ENCODE data around the gene PAX3. TPM values are rescaled to one million over a fixed set of nuclear protein-coding genes. Genes with fewer than 3 reads are reported as not detected.
A peak's percentile ranks its signal among the peaks of the same experiment; 100 is the strongest.

Gene PAX3
- total and polyA plus RNA-seq, 9 donors: not detected

DNA sequence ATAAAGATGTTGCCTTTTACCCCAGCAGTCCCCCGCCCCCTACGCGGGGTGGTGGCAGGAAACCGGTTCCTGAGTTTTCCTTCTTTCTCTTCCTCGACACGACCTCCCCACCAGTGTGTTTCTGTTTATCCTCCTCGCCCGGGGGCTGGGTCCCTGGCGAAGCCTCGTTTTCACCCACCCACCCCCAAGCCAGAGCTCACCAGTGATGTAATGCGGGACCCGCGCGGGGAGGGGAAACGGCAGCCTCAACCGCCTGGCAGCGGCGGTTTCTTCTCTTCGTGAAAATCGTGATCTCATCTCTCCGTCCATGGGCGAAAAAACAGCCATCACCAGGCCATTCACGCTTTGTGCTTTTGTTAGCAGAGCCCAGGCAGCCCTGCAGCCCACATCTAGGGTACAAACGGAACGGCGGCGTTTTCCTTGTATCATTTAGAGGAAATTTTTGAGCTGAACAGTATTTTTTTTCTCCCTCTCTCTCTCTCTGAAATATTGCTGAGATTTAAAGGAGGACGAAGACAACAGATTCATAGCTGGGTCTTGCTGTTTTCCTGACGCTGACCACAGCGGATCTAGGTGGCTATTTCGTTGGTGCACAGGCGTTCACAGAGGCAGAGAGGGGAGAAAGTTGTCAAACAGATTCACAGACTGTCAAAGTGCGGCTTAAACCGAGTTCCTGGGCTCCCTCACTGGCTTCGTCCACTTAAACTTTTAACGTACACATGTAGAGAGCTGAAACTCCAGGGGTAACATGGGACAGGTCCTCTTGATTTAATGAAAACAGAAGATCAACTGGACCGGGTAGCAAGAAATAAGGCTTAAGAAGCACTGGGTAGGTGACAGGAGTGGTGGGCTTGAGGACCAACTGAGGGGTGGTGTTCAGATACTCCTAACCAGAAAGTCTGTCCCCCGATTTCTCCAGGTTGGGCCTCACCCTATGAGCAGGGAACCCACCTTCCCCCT, 21.9 kb upstream of the PAX3 start:
- no peak for DNase-seq
- Histone ChIP-seq H3K27me3 (no peaks in the 10 kb centered on the region), H3K4me1 (ENCODE audit: insufficient read depth) (peaks cover 3% of the 10 kb centered on the region), H3K9me3 (no peaks in the 10 kb centered on the region), H3K27ac (peak overlapping the region in 1 of 2 donors; percentile 46), H3K36me3 (no peaks in the 10 kb centered on the region), H3K4me3 (peak overlapping the region; percentile 51)
- intact Hi-C loops (cut with DNase I): no loop called here
- 19 to 23% (median 21%) methylated on average over 38 of the region's 38 CpGs for WGBS, 3 donors
- TF ChIP-seq, protein P1, sequence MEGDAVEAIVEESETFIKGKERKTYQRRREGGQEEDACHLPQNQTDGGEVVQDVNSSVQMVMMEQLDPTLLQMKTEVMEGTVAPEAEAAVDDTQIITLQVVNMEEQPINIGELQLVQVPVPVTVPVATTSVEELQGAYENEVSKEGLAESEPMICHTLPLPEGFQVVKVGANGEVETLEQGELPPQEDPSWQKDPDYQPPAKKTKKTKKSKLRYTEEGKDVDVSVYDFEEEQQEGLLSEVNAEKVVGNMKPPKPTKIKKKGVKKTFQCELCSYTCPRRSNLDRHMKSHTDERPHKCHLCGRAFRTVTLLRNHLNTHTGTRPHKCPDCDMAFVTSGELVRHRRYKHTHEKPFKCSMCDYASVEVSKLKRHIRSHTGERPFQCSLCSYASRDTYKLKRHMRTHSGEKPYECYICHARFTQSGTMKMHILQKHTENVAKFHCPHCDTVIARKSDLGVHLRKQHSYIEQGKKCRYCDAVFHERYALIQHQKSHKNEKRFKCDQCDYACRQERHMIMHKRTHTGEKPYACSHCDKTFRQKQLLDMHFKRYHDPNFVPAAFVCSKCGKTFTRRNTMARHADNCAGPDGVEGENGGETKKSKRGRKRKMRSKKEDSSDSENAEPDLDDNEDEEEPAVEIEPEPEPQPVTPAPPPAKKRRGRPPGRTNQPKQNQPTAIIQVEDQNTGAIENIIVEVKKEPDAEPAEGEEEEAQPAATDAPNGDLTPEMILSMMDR (IDR thresholded peaks at IDR 0.05): no peak
- no peak for TF ChIP-seq EP300 (IDR thresholded peaks at IDR 0.05)
- no peak for TF ChIP-seq POLR2A (IDR thresholded peaks at IDR 0.05)

GRCh38 chr2:222319586-222320435, 21.0 kb upstream of the PAX3 start:
- Histone ChIP-seq H3K4me1 (ENCODE audit: insufficient read depth) (peaks cover 3% of the 10 kb centered on the region), H3K4me3 (peak overlapping the region; percentile 51), H3K27ac (peak overlapping the region in 1 of 2 donors; percentile 46), H3K27me3 (no peaks in the 10 kb centered on the region), H3K36me3 (no peaks in the 10 kb centered on the region), H3K9me3 (no peaks in the 10 kb centered on the region)
- peak in 1 of 5 donors; percentile 43 for DNase-seq
- intact Hi-C loops (cut with DNase I): loop anchor here in 3 of 4 donors (5.0 to 10.0 kb wide), 4 partner anchors 242 to 297 kb away; no protein-coding TSS in a partner anchor
- 0% methylated on average over 14 to 95 of the region's 96 CpGs for WGBS, 3 donors
- no peak for TF ChIP-seq EP300 (IDR thresholded peaks at IDR 0.05)
- no peak for TF ChIP-seq POLR2A (IDR thresholded peaks at IDR 0.05)
- TF ChIP-seq, protein P1 (IDR thresholded peaks at IDR 0.05): no peak

- H3K9me3 ChIP-seq: no peaks in the 10 kb centered on the region
- WGBS, 3 donors: 0 to 1% (median 1%) methylated on average over 67 to 103 of the region's 104 CpGs
- no peak for TF ChIP-seq POLR2A (IDR thresholded peaks at IDR 0.05)
- TF ChIP-seq, protein P1 (IDR thresholded peaks at IDR 0.05): peak in 2 of 3 donors; percentile 16 to 30
- no peak for TF ChIP-seq EP300 (IDR thresholded peaks at IDR 0.05)
- DNase-seq: peak in 1 of 5 donors; percentile 54
- peak overlapping the region; percentile 51 for H3K4me3 ChIP-seq
- no peaks in the 10 kb centered on the region for H3K36me3 ChIP-seq
- intact Hi-C loops (cut with DNase I): loop anchor here in 3 of 4 donors (5.0 to 10.0 kb wide), 4 partner anchors 243 to 298 kb away; no protein-coding TSS in a partner anchor
- peaks cover 3% of the 10 kb centered on the region for H3K4me1 ChIP-seq (ENCODE audit: insufficient read depth)
- H3K27ac ChIP-seq: no peak overlapping the region
- no peaks in the 10 kb centered on the region for H3K27me3 ChIP-seq
These were observed 20.2 kb upstream of the PAX3 start for GRCh38 chr2:222318712-222319585.
